IgD-negative memory B cell (primary cell): ENCODE data around the gene CEACAM21. TPM values are rescaled to one million over a fixed set of nuclear protein-coding genes. Genes with fewer than 3 reads are reported as not detected.

Source experiments
- H3K27ac Mint-ChIP-seq, 3 donors: one replicate each; pipeline ENCODE4 v1.8.0; 2020 to 2022; ENCODE audit warnings: mild to moderate bottlenecking in 3 of 3, mixed read lengths in 3 of 3, moderate library complexity in 1 of 3
- H3K27me3 Mint-ChIP-seq: one replicate; pipeline ENCODE4 v1.8.0; 2021; ENCODE audit warnings: mixed read lengths
- H3K36me3 Mint-ChIP-seq: one replicate; pipeline ENCODE4 v1.8.0; 2020; ENCODE audit warnings: mild to moderate bottlenecking, mixed read lengths
- H3K4me1 Mint-ChIP-seq, 3 donors: one replicate each; pipeline ENCODE4 v1.8.0; 2020 to 2022; ENCODE audit warnings: mixed read lengths in 3 of 3, mild to moderate bottlenecking in 1 of 3
- H3K4me3 Mint-ChIP-seq, 4 donors: one replicate each; pipeline ENCODE4 v1.8.0; 2020 to 2022; ENCODE audit warnings: mild to moderate bottlenecking in 4 of 4, mixed read lengths in 4 of 4, moderate library complexity in 3 of 4
- H3K9me3 Mint-ChIP-seq, 3 donors: one replicate each; pipeline ENCODE4 v1.8.0; 2020 to 2021; ENCODE audit warnings: mixed read lengths in 3 of 3, mild to moderate bottlenecking in 1 of 3
- polyA plus RNA-seq: library from polyadenylated mRNA; unstranded; fragments of 300-500 nt; fragmentation: Illumina TruSeq; gene quantifications from one replicate; pipeline ENCODE4 v1.2.3, GENCODE V29; 2021

The CEACAM21 gene
- polyA plus RNA-seq, 1 donor from 2014 or later = 30.8 TPM

GRCh38 chr19:41607668-41608067, 31.7 kb downstream of the CEACAM21 start:
- peaks cover 8% of the 10 kb centered on the region for H3K27me3 Mint-ChIP-seq
- H3K27ac Mint-ChIP-seq = no peak overlapping the region
- H3K9me3 Mint-ChIP-seq = peaks cover 0 to 5% (median 0%) of the 10 kb centered on the region in 3 donors
- H3K36me3 Mint-ChIP-seq = peaks cover 2% of the 10 kb centered on the region
- no peaks in the 10 kb centered on the region for H3K4me1 Mint-ChIP-seq
- H3K4me3 Mint-ChIP-seq = no peak overlapping the region

DNA sequence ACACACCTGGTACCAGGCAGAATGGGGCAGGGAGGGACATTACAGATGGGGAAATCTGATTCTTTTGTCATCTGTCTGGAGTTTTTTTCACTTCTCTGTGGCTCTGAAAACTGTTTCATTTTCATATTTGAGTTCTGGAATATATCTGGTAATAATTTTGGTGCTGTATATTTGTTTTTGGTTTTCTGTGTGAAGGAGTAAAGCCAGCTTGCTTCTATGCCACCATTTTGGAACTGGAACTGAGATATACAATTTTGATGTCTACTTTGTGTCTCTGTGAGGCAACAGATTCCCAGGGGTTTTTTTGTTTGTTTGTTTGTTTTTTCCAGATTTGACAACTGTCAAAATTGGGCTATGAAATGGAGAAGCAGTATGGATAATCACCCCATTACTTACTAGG, 34.8 kb downstream of the CEACAM21 start:
- H3K4me3 Mint-ChIP-seq = no peak overlapping the region
- no peaks in the 10 kb centered on the region for H3K4me1 Mint-ChIP-seq
- H3K9me3 Mint-ChIP-seq = peaks cover 0 to 9% (median 0%) of the 10 kb centered on the region in 3 donors
- no peaks in the 10 kb centered on the region for H3K36me3 Mint-ChIP-seq
- peaks cover 20% of the 10 kb centered on the region for H3K27me3 Mint-ChIP-seq
- no peak overlapping the region for H3K27ac Mint-ChIP-seq

GRCh38 chr19:41612483-41612882, 36.5 kb downstream of the CEACAM21 start:
- H3K4me3 Mint-ChIP-seq = no peak overlapping the region
- no peaks in the 10 kb centered on the region for H3K36me3 Mint-ChIP-seq
- no peak overlapping the region for H3K27ac Mint-ChIP-seq
- H3K27me3 Mint-ChIP-seq = peaks cover 20% of the 10 kb centered on the region
- H3K4me1 Mint-ChIP-seq = peaks cover 0 to 1% (median 0%) of the 10 kb centered on the region in 3 donors
- H3K9me3 Mint-ChIP-seq = peaks cover 0 to 9% (median 0%) of the 10 kb centered on the region in 3 donors

GRCh38 chr19:41615207-41615606, 39.2 kb downstream of the CEACAM21 start:
- H3K9me3 Mint-ChIP-seq = peaks cover 0 to 5% (median 0%) of the 10 kb centered on the region in 3 donors
- peaks cover 17% of the 10 kb centered on the region for H3K27me3 Mint-ChIP-seq
- H3K4me1 Mint-ChIP-seq = peaks cover 0 to 1% (median 0%) of the 10 kb centered on the region in 3 donors
- no peaks in the 10 kb centered on the region for H3K36me3 Mint-ChIP-seq
- H3K27ac Mint-ChIP-seq = no peak overlapping the region
- no peak overlapping the region for H3K4me3 Mint-ChIP-seq

DNA sequence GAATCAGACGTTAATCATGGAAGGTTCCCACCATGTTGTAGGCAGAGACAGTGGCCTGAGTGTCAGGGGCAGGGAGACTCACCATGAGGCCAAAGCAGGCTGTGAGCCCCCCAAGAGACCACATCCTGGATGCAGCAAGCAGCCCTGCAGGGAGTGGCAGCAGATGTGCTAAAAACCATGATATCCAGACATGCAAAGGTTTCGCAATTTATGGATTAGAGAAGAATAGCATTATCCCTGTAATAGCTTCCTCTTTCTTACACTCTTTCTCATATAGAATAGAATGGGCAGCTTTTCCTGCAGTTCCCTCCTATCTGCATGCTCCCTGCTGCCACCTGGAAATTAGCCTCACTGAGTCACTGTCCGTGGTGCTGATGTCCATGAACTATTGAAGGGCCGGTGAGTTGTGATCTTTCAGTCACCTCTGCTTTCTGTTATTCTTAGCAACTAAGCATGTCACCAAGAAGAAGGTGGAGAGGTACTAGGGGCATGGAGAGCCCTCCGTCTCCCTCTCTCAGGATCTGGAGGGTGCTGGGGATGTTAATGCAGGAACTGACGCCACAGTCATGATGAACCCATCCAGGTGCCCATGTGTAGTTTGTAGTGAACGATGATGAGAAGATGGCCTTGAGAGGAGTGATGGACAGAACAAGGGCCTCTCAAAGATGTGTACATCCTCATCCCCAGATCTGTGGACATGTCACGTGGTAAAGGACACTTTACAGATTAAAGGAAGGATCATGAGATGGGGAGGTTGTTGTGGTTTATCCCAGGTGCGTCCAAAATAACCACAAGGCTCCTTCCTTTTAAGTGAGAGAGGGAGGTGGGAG, 41.0 kb downstream of the CEACAM21 start:
- Mint-ChIP-seq H3K4me3 (no peak overlapping the region), H3K4me1 (peaks cover 0 to 1% (median 0%) of the 10 kb centered on the region in 3 donors), H3K36me3 (no peaks in the 10 kb centered on the region), H3K27ac (no peak overlapping the region), H3K9me3 (peaks cover 0 to 4% (median 0%) of the 10 kb centered on the region in 3 donors), H3K27me3 (peaks cover 16% of the 10 kb centered on the region)

DNA sequence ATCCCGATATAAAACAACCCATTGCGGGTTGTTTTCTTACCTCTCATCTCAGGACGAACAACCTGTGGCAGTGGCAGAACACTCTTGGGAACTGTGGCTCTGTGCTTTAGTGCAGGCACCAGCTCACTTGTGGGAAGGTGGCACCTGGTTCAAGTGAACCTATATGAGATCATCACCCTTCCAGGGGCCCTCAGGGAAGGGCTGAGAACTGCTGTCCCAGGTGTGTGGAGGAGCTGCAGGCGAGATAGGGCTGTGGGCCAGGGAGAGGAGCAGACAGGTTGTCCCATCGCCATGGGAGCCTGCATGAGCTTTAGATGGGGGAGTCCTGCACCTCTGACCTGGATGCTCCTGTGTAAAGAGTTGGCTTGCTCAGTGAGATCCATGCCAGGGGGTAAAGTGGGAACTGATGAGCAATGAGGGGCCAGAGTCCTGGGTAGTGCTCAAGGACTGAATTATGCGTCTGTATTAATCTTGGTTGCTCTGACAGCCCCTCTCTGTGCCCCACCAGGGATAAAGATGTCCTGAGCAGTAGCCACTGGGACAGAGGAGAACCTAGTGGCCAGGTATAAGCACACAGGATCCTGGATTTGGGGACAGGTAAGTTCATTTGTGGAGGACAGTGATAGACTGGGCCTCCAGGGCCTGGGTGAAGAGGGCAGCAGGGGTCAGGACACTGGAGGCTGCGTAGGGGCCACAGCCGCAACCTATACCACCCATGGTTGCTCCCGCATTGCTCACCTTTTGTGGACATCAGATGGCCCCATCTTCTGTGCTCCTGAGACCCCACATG, 42.2 kb downstream of the CEACAM21 start:
- H3K4me1 Mint-ChIP-seq = peaks cover 0 to 1% (median 0%) of the 10 kb centered on the region in 3 donors
- H3K27ac Mint-ChIP-seq = no peak overlapping the region
- H3K36me3 Mint-ChIP-seq = no peaks in the 10 kb centered on the region
- peak overlapping the region in 1 of 4 donors; percentile 5 for H3K4me3 Mint-ChIP-seq
- H3K9me3 Mint-ChIP-seq = peaks cover 0 to 4% (median 0%) of the 10 kb centered on the region in 3 donors
- peaks cover 12% of the 10 kb centered on the region for H3K27me3 Mint-ChIP-seq

DNA sequence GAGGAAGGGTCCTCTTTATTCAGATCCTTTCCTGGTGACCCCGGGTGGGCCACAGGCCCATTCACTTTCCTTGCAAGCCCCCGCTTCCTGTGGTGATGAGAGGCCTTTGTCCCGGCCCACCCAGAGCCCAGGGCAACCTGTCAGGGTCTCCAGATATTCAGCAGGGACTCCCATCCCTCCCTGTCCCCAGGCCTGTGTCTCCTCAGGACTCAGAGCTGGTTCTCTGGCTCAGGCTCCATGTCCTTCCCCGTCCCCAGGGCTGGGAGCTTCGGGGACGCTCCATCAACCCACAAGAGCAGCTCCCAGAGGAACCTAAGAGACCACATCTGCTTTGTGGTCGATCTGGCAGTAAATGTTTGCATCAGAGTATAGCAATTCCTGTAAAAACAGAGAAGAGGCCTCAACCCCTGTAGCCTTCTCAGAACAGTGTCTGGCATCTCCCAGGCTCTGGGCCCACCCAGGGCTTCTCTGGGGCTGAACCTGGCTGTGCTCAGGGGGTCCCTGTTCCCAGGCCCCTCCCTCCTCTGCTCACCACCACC, 43.1 kb downstream of the CEACAM21 start:
- H3K27ac Mint-ChIP-seq = no peak overlapping the region
- H3K9me3 Mint-ChIP-seq = no peaks in the 10 kb centered on the region
- H3K4me3 Mint-ChIP-seq = no peak overlapping the region
- H3K4me1 Mint-ChIP-seq = peaks cover 0 to 1% (median 0%) of the 10 kb centered on the region in 3 donors
- no peaks in the 10 kb centered on the region for H3K36me3 Mint-ChIP-seq
- peaks cover 10% of the 10 kb centered on the region for H3K27me3 Mint-ChIP-seq

GRCh38 chr19:41620171-41620570, 44.2 kb downstream of the CEACAM21 start:
- H3K27ac Mint-ChIP-seq = no peak overlapping the region
- peaks cover 0 to 1% (median 0%) of the 10 kb centered on the region in 3 donors for H3K4me1 Mint-ChIP-seq
- H3K27me3 Mint-ChIP-seq = peaks cover 11% of the 10 kb centered on the region
- no peaks in the 10 kb centered on the region for H3K36me3 Mint-ChIP-seq
- H3K9me3 Mint-ChIP-seq = no peaks in the 10 kb centered on the region
- no peak overlapping the region for H3K4me3 Mint-ChIP-seq

DNA sequence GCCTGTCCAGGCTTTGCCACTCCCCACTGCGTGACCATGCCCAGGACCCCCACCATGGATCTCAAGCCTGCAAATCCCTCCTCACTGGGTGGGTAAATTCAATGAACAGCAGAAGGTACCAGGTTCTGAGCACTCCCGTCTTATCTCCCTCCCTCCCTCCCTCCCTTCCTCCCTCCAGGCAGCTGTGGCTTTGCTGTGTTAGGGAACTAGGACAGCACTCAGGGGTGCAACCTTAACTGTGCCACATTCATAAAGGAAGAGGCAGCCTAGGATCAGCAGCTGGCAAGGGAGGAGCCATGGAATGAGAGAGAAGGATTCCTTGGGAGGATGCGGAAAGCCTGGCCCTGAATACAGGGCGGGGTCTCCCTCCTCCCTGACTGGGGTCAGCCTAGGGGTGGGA, 45.3 kb downstream of the CEACAM21 start:
- Mint-ChIP-seq H3K36me3 (no peaks in the 10 kb centered on the region), H3K4me1 (peaks cover 0 to under 1% (median 0%) of the 10 kb centered on the region in 3 donors), H3K27ac (no peak overlapping the region), H3K9me3 (no peaks in the 10 kb centered on the region), H3K27me3 (peaks cover 16% of the 10 kb centered on the region), H3K4me3 (no peak overlapping the region)

GRCh38 chr19:41621654-41622053, 45.7 kb downstream of the CEACAM21 start:
- H3K4me1 Mint-ChIP-seq = no peaks in the 10 kb centered on the region
- H3K4me3 Mint-ChIP-seq = no peak overlapping the region
- no peak overlapping the region for H3K27ac Mint-ChIP-seq
- no peaks in the 10 kb centered on the region for H3K36me3 Mint-ChIP-seq
- peaks cover 15% of the 10 kb centered on the region for H3K27me3 Mint-ChIP-seq
- H3K9me3 Mint-ChIP-seq = no peaks in the 10 kb centered on the region

DNA sequence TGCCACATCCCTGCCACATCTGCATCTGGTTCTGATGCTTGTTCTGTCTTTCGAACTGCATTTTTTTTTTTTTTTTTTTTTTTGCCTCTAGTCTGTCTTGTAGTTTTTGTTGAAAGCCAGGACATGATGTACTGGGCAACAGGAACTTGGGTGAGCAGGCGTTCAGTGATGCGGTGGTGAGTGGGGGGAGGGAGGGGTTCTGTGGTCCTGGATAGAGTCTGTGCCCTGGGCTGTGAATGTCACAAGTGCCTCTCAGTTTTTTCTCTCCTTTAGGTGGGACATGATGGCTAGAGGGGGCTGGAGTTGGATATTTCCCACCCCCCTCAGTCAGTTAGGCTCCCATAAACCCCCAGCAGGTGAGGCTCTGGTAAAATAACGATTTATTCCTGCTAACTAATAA, 47.4 kb downstream of the CEACAM21 start:
- Mint-ChIP-seq H3K27me3 (peaks cover 23% of the 10 kb centered on the region), H3K36me3 (no peaks in the 10 kb centered on the region), H3K27ac (no peak overlapping the region), H3K4me3 (no peak overlapping the region), H3K9me3 (no peaks in the 10 kb centered on the region), H3K4me1 (no peaks in the 10 kb centered on the region)

- Mint-ChIP-seq H3K27me3 (peaks cover 23% of the 10 kb centered on the region), H3K36me3 (no peaks in the 10 kb centered on the region), H3K4me3 (peak overlapping the region in 1 of 4 donors; percentile 49), H3K4me1 (no peaks in the 10 kb centered on the region), H3K27ac (no peak overlapping the region), H3K9me3 (no peaks in the 10 kb centered on the region)
Observed at GRCh38 chr19:41624515-41624914, 48.5 kb downstream of the CEACAM21 start.

DNA sequence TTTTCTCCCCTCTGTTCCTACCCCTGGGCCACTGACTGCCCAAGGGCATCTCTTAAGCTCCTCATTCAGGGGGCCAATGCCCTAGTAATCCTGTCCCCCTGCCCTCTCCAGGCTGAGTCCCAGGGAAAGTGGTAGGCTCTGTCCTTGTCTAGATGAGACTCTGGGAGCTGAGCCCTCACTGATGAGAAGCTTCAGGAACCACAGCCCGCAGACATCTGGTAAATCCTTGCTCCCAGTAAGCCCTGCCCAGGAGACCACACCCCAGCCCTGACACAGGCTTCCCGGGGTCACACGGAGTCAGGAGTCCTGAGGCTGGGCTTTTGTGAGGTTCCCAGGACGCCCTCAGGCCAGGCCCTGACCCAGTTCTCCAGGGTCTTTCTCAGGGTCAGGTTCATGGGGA, 49.0 kb downstream of the CEACAM21 start:
- Mint-ChIP-seq H3K27ac (no peak overlapping the region), H3K9me3 (peaks cover 0 to 1% (median 0%) of the 10 kb centered on the region in 3 donors), H3K4me3 (no peak overlapping the region), H3K4me1 (no peaks in the 10 kb centered on the region), H3K36me3 (no peaks in the 10 kb centered on the region), H3K27me3 (peaks cover 23% of the 10 kb centered on the region)

DNA sequence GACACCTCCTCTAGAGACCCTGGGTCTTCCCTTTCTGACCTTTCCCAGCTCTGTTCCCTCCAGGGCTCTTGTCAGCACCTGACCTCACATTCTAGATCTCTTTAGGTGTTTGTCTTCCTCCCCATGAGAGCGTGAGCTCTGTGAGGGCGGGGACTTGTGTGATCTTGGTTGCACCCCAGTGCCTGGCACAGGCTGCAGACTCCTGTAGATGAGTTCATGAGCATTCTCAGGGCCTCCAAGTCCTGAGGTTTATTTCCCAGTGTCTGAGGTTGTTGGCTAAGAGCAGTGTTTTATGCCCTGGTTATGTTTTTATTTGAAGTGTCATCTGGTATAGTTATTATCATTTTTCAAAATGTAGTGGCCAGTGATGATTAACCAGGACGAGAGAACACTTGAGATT, 50.3 kb downstream of the CEACAM21 start:
- Mint-ChIP-seq H3K27ac (no peak overlapping the region), H3K4me1 (no peaks in the 10 kb centered on the region), H3K27me3 (peaks cover 26% of the 10 kb centered on the region), H3K9me3 (peaks cover 2 to 11% (median 2%) of the 10 kb centered on the region in 3 donors), H3K4me3 (peak overlapping the region in 1 of 4 donors; percentile 58), H3K36me3 (no peaks in the 10 kb centered on the region)

DNA sequence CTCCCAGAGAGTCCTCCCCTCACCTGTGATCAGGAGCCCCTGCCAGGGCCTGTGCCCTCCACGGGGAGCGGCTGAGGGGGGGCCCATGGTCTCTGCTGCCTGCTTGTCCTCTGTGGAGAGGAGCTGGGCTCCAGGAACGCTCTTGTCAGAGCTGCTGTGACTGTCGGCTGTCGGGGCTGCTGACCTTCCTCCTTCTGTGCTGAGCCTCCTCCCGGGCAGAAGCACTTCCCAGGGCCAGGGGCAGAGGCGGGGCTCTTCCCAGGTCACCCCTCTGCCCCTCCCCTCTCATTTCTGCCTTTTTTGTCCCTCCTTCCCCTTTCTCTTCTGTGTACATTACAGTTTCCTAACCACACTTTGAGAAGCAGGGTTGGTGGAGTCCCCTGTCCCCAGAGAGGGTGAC, 50.9 kb downstream of the CEACAM21 start, which contains the start of gene CEACAM4:
CEACAM4 (minus strand) TSS at position 198 of the 400 bp plus-strand sequence; CDS start at position 87, 111 bp downstream.
- H3K4me3 Mint-ChIP-seq = peak within 1 kb of the TSS in 1 of 4 donors; percentile 58
- H3K4me1 Mint-ChIP-seq = no peaks in the 10 kb centered on the region
- peak within 1 kb of the TSS in 1 of 3 donors; percentile 3 for H3K27ac Mint-ChIP-seq

More for the DNA sequence above, 50.9 kb downstream of the CEACAM21 start, which contains the start of gene CEACAM4:
- no peaks in the 10 kb centered on the region for H3K36me3 Mint-ChIP-seq
- peaks cover 26% of the 10 kb centered on the region for H3K27me3 Mint-ChIP-seq
- peaks cover 5 to 15% (median 5%) of the 10 kb centered on the region in 3 donors for H3K9me3 Mint-ChIP-seq
